ENCODE measurements around the gene SYNE1.

DNA sequence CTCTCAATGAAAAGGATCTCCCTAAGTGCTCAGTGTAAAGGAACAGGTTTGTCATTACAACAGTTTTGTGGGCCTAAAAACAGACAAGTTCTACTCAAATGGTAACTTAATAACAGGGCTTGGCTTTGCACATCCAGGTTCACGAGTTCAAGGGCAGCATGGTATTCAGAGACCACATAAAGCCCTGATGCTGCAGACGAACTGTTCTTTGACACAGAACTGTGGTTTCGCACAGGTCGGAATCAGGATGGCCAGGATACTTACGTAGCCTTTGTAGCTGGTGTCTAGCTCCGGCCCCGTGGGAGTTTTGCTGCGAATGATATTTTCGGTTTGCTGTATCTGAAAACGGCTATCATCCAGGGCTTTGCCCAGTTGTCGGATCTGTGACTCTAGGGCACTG is 493.8 kb downstream of the SYNE1 start:
- TF ChIP-seq, protein P1, sequence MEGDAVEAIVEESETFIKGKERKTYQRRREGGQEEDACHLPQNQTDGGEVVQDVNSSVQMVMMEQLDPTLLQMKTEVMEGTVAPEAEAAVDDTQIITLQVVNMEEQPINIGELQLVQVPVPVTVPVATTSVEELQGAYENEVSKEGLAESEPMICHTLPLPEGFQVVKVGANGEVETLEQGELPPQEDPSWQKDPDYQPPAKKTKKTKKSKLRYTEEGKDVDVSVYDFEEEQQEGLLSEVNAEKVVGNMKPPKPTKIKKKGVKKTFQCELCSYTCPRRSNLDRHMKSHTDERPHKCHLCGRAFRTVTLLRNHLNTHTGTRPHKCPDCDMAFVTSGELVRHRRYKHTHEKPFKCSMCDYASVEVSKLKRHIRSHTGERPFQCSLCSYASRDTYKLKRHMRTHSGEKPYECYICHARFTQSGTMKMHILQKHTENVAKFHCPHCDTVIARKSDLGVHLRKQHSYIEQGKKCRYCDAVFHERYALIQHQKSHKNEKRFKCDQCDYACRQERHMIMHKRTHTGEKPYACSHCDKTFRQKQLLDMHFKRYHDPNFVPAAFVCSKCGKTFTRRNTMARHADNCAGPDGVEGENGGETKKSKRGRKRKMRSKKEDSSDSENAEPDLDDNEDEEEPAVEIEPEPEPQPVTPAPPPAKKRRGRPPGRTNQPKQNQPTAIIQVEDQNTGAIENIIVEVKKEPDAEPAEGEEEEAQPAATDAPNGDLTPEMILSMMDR (IDR thresholded peaks at IDR 0.05): no peak
- TF ChIP-seq POLR2A (IDR thresholded peaks at IDR 0.05): no peak

All from upper lobe of left lung (tissue), 4 donors.